HG02678 (cell line): Measurements from ENCODE around the gene ZBTB32.
A peak's percentile ranks its signal among the peaks of the same experiment; 100 is the strongest.

ENCODE experiments used
- ATAC-seq: cut with Tn5 transposase; IDR thresholded peaks from one replicate; pipeline ENCODE4 v1.9.1; 2021; ENCODE audit warnings: mild to moderate bottlenecking, moderate library complexity; ENCODE audit not compliant: unreplicated experiment

The ZBTB32 gene

DNA sequence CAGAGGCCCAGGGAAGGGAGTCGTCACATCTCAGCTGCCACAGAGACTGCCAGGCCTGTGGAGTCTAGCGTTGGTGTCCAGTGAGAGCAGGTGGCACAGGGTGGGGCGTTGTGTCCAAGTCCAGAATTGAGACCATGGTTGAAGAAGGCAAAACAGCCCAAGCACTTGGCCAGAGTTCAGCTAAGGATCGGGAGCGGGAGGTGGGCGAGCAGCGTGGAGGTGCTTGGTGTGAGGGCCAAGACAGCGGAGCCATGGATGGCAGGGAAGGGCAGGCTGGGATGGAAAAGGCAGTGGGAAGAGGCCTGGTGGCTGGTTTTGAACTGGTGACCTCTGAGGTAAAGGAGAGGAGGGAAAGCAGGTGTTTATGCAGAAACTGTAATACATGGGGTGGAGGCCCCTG is 29.9 kb downstream of the ZBTB32 start:
- ATAC-seq = no peak

DNA sequence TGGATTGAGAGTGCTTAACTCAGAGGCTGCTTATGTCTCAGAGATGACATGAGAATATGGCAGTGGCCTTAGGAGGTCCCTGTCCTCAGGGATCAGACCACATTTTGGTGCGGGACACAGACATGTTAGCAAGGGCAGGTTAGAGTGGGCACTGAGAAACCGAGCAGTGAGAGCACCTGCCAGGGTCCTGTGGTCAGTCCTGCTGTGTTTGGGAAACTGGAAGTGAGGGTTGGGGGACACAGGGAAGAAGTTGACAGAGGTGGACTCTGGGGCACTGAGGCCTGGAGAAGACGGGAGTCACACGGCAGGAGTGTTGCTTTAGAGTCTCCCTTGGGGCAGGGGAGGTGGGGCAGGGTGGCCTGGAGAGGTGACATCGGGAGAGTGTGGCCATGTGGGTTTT is 30.5 kb downstream of the ZBTB32 start:
- ATAC-seq = no peak

DNA sequence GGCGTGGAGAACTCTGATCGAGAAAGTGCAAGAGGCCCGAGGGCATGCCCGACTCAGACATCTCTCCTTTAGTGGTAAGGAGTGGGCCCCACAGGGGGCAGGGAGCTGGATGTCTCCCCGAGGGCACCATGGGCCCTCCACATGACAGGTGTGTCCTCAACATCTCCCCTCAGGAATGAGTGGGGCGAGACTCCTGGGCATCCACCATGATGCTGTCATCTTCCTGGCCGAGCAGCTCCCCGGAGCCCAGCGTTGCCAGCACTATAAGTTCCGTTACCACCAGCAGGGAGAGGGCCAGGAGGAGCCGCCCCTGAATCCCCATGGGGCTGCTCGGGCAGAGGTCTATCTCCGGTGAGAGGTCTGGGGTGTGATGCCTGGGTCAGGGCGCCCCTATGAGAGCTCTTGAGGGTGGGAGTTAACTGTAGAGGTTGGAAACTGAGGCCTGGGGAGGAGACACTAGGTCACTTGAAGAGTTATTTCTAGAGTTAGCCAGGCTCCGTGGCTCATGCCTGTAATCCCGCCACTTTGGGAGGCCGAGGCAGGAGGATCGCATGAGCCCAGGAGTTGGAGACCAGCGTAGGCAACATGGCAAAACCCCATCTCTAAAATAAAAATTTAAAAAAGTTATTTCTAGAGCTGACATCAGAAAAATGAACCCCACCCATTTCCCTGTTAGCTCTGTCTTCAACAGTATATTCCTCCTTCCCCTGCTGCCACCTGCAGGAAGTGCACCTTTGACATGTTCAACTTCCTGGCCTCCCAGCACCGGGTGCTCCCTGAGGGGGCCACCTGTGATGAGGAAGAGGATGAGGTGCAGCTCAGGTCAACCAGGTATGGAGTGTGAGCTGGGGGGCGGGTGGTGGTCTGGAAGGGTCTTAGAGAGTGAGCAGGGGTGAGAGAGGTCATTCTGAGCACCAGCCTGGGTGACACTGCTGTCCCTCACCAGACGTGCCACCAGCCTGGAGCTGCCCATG is 32.8 kb downstream of the ZBTB32 start:
- ATAC-seq = no peak

DNA sequence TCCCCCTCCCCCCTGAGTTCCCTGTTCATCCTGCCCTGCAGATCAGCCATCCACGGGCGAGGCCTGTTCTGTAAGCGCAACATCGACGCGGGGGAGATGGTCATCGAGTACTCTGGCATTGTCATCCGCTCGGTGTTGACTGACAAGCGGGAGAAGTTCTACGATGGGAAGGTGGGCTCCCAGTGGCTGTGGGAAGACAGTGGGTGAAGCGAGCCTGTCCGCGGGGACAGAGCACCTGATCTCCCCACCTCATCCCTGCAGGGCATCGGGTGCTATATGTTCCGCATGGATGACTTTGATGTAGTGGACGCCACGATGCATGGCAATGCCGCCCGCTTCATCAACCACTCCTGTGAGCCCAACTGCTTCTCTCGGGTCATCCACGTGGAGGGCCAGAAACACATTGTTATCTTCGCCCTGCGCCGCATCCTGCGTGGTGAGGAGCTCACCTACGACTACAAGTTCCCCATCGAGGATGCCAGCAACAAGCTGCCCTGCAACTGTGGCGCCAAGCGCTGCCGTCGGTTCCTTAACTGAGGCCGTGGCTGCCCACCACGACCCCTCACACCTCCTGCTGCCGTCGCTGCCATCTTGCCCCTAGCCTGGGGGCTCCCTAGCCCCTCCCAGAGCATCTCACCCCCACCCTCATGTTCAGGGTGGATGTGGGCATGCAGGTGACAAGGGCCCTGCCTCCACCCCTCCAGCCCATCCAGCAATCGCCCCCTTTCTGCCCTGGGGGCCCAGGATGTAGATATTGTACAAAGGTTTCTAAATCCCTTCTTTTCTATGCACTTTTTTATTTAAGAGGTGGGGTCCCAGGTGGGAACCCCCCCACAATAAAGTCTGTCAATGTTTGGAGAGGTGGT is 33.9 kb downstream of the ZBTB32 start:
- ATAC-seq = no peak

DNA sequence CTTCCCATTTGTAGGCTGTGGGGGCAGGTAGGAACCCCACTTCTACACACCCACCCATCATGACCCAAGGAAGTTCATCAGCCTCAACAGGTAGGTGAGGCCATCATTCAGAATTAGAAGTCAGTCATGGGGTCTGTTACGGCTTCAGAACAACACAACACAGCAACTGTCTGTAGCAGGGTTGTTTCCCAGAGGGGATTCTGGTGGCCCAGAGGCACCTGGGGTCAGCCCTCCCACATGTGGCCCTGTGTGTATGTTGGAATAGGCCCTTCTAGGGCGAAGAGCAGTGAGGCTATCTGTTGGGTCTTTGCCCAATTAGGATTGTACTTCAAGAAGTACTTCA is 34.5 kb downstream of the ZBTB32 start:
- no peak for ATAC-seq

DNA sequence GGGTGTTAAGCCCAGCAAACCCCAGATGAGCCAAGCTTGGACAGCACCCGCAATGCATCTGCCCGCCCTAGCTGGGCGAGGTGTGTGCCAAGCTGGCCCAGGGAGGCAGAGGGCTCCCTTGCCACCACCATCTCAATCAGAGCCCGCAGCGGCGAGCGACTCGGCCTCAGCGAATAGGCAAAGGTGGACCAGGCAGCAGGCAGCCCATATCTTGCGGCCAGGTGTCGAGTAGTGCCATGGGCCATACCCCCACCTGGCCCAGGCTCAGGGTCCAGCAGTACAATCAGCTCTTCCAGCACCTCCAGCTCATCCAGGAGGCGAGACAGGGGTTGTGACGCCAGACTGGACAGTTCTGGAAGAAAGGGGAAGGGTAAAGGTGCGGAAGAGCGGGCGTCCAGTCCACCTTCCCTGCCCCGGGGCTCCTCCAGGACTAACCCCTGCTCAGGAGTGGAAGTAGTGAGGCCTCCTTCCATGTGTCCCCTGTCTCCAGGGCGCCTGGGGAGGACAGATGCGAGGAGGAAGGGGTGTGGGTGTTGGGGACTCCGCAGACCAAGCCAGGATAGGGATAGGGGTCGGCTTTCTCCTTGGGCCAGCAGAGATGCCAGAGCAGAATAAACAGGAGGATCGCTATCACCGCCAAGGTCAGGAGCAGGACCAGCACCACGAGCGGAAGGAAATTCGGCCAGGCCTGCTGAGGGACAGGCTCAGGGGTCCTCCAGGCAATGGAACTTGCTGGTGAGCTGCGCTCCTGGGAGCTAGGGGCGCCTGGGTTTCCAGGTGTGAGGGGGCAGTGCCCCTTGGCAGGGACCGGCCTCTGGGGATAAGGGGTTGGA is 35.1 kb downstream of the ZBTB32 start:
- ATAC-seq = no peak

DNA sequence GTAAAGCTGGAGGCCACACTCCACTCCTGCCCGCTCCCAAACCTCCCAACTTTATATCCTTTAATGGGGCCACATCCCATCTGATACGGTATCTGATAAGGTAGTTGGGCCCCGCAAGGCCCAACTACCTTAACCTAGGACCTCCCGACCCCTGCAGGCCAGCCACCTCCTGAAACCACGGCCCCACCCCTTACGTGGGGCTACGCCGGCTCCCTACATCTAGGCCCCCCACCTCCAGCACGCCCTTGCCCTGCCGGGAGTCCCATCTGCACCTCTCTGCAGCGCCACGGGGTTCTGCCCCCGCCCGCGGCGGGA is 35.7 kb downstream of the ZBTB32 start:
- no peak for ATAC-seq

DNA sequence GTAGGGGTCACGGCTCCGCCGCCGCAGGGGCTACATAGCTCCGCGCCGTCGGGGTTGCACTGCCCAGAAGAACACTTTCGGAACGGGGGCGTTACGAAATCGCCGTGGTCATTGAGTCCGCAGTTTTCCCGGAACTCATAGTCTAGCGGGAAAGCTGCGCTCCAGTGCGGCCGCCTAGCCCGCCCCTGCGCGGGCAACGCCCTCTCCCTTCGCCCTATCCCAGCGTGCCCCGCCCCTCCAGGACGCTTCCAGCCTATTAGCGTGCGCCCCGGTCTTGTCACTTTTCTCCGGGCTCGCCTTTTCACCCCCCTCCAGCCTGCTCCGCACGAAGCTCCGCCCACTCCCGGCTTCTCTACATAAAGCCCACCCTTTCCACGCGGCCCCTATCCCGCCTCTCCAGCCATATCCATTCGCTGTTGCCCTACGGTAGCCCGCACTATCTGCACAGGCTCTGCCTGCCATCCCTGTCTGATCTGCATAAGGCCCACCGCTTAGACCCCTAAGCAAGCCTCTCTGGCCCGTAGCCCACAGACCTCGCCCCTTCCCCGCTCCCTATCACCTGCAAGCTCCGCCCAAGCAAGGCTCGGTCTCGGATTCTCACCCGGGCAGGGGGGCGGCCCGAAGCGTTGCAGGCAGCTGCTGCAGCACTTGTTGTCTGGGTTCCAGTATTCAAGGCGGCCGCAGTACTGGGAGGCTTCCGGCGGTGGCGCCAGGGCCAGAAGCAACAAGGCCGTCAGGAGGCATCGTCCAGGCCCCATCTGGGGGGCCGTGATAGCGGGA is 36.3 kb downstream of the ZBTB32 start:
- peak; percentile 64 for ATAC-seq

DNA sequence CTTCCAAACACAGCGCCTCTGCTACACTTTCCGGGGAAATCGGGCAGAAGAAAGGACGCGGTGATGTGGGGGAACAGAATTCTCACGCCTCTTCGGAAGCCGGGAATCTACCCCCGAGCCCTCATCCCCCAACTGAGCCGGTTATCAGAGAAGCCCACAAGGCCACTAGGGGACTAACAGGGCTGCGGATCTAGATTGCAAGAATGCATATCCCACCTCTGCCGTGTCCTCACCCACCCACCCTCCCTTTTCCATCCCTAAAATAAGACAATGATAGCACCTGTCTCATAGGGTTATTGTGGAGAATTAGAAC is 36.8 kb downstream of the ZBTB32 start:
- ATAC-seq = no peak

DNA sequence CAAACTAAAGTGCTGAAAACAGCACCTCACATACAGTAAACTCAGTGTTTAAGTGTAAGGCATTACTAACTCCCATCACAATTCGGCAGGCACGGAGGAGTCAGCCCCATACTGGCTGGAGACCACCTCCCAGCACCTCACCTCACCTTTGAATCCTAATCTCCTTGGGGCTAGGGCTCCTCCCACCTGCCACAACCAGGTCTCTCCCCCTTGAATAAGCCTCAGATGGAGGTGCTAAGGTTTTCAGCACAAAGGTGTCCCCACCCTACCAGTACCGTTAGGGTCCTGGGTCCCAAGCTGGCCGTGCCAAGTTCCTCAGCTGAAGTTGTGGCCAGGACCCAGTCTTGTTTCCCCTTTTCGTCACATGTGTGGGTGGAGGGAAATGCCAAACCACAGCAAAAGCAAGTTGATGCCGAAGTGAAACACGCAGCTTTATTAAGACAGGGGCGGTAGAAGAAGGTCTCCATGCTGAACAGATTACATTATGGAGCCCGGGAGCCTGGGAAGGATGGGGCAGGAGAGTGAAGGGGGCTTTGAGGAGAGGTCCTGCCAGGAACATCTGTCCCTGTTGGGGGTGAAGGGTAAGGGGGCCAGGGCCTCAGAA is 37.9 kb downstream of the ZBTB32 start, which contains the start of gene IGFLR1:
Gene IGFLR1, minus strand, starts transcription at position 332 of the 604 bp plus-strand sequence. CDS start 1,272 bp downstream, outside the sequence.
- no peak for ATAC-seq

DNA sequence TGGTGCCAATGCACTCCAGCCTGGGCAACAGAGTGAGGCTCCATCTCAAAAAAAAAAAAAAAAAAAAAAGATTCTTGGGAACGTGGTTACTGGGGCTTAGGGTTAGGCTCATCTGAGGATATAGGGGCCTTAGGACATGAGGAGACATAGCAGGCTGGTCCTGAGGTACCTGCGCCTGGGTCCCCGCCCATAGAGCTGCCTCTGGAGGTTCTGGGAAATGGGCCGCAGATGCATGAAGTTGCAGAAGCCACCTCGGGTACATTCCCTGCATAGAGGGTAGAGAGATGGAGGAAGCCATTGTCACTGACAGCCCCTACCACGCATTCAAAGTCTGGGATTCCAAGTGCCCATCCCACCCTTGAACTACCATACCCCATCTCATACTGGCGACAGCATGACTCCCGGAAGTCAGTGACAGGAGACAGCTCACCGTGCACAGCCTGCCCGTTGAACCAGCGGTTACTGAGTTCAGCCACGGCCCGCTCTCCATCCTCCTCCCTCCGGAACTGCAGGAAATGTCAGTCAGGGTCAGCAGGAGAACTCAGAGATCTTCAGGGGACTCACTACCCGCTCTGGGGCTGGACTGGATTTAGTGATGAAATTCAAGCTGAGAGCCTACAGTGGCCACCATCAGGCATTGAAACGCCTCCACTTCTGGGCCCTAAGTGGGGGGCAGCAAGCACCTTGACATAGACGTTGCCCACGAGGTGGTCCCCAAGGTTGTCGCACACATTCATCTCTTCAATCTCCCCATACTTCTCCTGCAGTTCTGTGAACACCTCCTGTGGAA is 39.5 kb downstream of the ZBTB32 start:
- ATAC-seq = no peak

DNA sequence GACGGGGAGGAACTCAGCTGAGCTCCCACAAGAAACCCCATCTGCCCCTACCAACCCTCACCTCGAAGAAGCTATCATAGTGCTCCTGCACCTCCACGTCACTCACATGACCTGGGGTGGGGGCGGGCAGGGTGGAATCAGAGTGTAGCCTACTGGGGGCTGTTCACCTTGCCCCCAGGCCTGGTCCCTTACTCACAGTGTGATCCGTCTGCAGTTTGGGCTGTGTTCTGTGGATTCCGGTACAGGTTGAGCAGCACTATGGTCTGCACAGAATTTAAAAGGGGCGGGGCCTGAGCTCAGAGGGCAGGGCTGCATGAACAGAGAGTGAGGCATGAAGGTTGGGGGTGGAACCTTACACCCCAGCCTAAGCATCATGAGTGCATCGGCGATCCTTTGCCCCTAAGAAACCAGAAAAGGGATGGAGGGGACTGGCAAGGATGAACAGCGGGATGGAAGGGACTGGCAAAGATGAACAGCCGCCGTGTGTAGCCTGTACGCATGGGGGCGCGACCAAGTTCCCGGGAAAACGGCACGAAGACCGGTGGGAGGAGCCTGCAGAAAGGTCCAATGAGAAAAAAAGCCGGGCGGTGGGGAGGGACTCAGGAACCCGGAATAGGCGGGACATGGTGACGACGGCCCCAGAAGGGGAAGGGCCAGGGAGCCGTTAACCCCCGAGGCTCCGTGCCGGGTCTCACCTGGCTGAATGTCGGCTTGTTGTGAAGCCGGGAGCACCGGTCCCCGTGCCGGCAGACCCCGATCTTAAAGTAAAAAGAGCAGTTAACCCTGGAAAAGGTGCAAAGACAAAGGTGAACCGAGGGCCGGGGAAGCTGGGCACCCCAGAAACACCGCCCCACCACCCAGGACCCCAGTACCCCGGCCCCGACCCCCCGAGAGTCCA is 40.3 kb downstream of the ZBTB32 start:
- ATAC-seq = peak; percentile 27

DNA sequence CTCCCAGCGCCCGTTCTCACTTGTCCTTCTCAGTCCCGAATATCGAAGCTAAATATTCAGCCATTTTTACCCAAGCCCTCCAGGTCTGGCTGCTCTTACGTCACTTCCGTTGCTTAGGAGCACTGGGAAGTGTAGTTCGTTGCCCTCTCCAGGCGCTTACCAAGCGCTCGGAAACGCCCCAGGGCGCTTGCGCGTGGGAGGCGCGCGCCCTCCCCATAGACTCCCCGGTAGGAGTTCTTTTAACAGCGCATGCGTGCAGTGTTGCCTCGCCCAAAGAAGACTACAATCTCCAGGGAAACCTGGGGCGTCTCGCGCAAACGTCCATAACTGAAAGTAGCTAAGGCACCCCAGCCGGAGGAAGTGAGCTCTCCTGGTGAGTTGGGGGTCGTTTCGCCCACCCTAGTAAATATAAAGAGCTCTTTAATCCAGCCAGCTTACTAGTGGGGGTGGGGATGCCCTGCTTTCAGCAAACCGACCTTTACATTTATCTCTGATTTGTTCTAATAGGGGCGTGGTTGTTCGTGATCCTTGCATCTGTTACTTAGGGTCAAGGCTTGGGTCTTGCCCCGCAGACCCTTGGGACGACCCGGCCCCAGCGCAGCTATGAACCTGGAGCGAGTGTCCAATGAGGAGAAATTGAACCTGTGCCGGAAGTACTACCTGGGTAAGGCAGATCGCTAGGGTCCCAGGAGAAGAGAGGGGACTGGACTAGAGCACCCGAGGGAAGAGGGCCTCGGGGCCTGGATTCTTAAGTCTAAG is 41.1 kb downstream of the ZBTB32 start, which contains the start of the genes PSENEN and U2AF1L4:
Gene PSENEN, plus strand, starts transcription at position 324 of the 759 bp plus-strand sequence. Its CDS starts 280 bp downstream, at position 604.
Gene U2AF1L4, minus strand, starts transcription at position 91 of the 759 bp plus-strand sequence. Its CDS starts 27 bp downstream, at position 64.
- peak; percentile 39 for ATAC-seq

DNA sequence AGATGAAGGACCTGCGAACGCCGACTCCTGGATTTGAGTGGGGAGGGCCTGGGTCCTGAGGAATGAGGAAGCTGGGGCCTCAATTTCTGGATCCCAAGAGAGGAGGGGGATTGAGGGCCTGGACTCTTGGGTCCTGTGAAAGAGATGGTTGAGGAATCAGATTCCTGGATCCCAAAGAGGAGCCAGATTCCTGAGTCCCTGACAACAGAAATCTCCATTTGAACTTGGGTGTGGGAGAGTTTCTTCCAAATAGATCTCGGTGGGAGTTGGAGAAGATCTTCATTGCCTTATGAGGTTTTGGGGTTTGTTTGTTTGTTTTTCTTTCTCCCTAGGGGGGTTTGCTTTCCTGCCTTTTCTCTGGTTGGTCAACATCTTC is 41.7 kb downstream of the ZBTB32 start:
- ATAC-seq = no peak

DNA sequence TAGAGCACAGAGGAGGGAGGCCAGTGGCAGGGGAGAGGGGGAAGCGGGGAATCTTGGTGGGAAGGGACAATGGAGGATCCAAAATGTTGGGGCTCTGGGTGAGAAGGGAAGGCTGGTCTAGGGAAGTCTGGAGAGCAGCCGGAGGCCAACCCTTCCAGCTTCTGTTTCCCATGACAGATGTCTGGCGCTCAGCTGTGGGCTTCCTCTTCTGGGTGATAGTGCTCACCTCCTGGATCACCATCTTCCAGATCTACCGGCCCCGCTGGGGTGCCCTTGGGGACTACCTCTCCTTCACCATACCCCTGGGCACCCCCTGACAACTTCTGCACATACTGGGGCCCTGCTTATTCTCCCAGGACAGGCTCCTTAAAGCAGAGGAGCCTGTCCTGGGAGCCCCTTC is 42.2 kb downstream of the ZBTB32 start:
- no peak for ATAC-seq

DNA sequence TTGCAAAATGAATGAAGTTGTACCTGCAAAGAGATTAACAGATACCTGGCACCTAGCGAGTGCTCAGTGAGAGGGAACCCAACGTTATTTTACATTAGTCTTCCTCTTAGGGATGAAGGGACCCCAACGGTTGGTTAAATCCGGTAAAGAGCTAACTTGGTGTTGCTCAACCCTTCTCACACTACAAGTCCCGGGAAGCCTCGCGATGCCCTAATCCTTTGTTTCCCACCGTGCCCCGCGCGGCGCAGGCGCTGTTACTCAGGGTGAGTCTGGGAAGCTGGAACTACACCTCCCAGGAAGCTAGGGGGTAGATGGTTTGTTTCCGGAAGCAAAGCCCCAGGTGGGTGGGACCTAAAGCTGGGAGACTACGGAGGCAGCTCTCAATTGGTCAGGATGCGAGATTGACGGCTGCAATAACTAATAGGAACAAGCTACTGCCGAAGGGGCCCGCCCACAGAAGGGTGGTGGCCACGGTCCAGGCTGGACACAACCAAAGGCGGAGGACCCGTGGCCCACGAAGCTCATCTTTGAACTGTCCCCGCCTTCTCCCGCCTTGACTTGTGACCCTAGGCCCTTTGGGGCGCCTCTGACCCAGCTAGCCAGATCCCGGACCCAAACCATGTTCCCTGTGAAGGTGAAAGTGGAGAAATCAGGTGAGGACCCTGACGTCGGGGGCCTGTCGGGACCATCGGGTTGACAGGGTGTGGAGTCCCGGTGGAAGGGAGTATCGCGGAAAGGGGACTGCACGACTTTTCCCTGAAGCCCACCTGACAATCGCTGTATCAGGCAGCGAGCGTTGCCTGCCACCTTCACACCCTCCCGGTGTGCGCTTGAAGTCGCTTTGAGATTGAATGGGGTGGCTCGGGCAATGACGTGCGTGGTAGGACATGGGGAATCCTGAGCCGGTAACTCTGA is 44.0 kb downstream of the ZBTB32 start, which contains the start of gene LIN37:
Gene LIN37, plus strand, starts transcription at position 471 of the 915 bp plus-strand sequence. Its CDS starts 149 bp downstream, at position 620.
- ATAC-seq = peak; percentile 80
